GM12873 (cell line): Measurements from ENCODE around the gene IL9.

ENCODE experiments used
- TF ChIP-seq, protein P1 (sequence below): IDR thresholded peaks from 2 replicates; pipeline ENCODE4 v1.5.1; 2012; ENCODE audit warnings: low read depth, mild to moderate bottlenecking, moderate library complexity, low read length, control low read depth; ENCODE audit not compliant: insufficient read depth; ENCODE audit errors: missing control alignments

Gene IL9

DNA sequence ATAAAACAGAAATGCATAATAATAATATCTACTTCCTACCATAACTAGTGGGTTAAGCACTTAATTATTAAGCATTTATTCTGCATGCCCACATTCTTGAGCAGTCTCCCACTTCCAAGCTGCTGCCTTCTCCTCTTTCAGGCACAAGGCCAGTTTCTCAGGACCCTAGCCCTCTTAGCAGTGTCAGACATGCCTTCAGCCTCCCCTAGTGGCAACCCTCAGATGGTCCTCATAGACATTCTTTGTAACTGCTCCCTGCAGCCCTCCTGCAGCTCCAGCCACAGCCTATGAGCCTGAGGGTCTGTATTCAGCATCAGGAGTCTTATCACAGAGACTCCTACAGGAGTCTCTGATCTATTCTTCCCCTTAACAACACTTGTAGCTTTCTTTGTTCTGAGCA, 3.9 kb downstream of the IL9 start:
- TF ChIP-seq, protein P1, sequence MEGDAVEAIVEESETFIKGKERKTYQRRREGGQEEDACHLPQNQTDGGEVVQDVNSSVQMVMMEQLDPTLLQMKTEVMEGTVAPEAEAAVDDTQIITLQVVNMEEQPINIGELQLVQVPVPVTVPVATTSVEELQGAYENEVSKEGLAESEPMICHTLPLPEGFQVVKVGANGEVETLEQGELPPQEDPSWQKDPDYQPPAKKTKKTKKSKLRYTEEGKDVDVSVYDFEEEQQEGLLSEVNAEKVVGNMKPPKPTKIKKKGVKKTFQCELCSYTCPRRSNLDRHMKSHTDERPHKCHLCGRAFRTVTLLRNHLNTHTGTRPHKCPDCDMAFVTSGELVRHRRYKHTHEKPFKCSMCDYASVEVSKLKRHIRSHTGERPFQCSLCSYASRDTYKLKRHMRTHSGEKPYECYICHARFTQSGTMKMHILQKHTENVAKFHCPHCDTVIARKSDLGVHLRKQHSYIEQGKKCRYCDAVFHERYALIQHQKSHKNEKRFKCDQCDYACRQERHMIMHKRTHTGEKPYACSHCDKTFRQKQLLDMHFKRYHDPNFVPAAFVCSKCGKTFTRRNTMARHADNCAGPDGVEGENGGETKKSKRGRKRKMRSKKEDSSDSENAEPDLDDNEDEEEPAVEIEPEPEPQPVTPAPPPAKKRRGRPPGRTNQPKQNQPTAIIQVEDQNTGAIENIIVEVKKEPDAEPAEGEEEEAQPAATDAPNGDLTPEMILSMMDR = peak; percentile 13

DNA sequence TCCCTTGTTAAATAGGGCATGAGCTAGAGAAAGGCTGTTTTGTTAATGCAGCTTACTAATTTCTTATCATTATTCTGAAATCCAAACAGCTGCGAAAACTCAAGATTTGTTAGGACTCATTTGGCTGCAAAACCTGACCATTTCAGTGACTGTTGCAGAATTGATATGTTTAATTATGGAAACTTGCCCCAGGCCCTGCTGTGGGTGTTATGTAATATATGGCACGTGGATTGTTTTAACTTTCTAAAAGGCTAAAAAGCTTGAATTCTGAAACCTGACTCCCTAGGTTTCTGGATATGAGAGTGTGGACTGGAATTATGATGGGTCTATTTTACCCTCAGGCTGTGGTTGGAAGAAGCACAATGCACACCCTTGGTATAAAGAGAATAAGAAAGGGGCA, 4.4 kb downstream of the IL9 start:
- TF ChIP-seq, protein P1 = no peak

DNA sequence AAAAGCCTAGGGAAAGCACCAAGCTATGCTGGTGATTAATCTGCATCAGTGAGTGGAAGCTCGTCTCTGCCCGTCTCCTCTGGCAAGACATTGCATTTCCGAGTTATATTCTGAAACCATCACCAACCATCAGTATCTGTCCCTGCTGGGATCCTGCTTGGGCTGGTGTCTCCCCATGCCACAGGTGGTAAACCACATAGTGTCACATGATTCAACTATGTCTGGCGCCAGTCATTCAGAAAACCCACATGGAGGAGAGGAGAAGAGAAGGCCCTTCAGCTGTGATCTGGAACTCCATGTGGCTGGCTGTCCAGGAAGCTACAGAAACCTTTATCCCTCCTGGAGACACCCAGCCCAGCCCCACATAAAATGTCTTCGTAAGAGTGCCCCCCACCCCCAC, 4.8 kb downstream of the IL9 start:
- TF ChIP-seq, protein P1 = no peak

DNA sequence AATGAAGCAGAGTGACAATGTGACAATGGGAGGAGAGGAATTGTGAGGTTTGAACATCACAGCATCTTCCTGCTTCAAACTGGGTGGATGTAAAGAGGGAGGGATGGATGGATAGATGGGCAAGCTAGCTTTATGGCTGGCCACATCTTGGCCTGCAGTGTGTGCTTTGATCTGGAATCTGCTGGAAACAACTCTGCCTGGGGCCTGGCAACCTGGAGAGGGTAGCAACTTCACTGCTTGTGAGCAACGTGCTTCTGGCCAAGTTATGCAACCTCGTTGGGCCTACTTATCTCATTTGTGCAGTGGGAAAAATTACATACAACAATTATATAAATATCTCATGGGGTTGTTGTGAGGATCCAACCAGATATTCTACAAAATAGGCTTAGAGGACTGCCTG, 5.3 kb downstream of the IL9 start:
- TF ChIP-seq, protein P1 = no peak

DNA sequence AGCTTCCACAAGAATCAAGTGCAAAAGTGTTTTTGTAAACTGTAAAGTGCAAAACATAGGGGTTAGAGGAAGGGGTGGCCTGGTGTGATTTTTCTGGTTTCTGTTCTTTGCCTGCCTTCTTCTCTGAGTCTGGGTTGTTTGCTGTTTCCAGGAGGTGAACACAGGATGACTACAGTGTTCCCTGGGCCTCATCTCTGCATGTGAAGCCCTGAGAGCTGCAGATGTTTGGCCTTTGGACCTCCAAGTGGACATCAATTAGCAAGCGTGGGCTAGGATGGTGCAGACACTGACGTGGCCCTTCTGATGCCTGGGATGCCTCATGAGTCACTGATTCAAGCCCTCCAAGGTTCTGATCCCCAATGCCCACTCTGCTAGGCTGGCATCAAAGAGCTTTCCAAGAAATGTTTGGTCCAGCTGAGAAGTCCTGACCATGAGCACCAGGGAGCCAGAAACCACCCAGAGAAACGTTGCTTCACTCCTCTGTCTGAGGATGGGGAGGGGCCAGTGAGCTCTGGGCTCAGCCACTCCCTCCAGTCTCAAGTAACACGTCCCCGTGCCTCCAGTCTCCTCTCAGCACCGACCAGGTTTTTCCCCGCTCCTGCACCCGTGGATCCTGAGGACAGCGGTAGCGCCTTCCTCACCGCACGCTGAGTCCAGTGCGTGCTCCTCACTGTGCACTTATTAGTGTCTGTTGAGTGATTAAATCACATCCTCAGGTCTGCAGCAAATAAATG, 7.6 kb downstream of the IL9 start:
- TF ChIP-seq, protein P1 = no peak

DNA sequence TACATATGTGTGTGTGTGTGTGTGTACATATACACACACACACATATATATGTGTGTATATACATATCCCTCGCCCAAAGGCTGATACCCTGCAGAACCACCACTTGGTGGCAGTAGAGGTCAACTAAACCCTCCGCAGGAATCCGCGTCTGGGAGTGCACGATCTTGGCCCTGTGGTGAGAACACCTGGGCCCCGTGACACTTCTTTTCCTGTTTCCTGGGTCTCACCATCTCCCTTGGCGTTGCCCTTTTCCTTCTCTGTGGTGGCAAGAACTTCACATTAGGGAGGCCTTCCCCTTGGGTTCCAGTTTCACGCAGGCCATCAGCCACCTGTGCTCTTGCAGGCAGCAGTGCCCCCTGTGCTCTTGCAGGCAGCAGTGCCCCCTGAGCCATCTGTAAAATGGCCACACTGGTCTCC, 8.2 kb downstream of the IL9 start:
- TF ChIP-seq, protein P1 = peak; percentile 85

DNA sequence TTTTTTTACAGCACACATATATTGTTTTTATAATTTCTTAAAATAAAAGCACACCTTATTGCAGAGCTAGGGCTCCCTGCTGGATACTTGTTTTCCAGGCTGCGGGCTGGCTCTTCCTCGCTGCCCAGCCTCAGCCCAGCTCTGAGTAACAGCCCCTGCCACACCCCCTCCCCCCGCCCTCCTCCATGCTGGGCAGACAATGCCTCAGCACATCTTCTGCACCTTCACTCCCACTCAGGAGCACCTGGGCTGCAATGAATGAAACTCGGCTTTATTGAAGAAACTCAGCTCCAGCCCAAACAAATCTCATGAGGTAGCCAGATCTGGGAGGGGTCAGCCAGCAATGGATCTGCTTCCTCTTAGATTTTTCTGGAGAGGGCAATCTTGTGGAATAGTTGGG, 9.5 kb downstream of the IL9 start:
- TF ChIP-seq, protein P1 = no peak
